NCI-H2227 (cell line): Measurements from ENCODE around the gene TFDP2.
"Not testable (repeated sequence)": the region's sequence is repeated elsewhere in the genome, so short reads cannot be mapped to it uniquely, and the experiment has no call there.

Source experiments
- DNase-seq: peaks from one replicate; lab custom pipeline; 2025; ENCODE audit not compliant: unreplicated experiment; lab: John Stamatoyannopoulos, UW

TFDP2 gene, protein sequence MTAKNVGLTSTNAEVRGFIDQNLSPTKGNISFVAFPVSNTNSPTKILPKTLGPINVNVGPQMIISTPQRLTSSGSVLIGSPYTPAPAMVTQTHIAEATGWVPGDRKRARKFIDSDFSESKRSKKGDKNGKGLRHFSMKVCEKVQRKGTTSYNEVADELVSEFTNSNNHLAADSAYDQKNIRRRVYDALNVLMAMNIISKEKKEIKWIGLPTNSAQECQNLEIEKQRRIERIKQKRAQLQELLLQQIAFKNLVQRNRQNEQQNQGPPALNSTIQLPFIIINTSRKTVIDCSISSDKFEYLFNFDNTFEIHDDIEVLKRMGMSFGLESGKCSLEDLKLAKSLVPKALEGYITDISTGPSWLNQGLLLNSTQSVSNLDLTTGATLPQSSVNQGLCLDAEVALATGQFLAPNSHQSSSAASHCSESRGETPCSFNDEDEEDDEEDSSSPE

GRCh38 chr3:142148792-142149672 is at the start of gene TFDP2:
Gene TFDP2 (minus strand): TSS chr3:142149544. CDS start chr3:142101749, 47,795 bp downstream.
- DNase-seq = peak; percentile 91

- DNase-seq = no peak
Measured at GRCh38 chr3:142188846-142189245, 39.5 kb upstream of the TFDP2 start.

DNA sequence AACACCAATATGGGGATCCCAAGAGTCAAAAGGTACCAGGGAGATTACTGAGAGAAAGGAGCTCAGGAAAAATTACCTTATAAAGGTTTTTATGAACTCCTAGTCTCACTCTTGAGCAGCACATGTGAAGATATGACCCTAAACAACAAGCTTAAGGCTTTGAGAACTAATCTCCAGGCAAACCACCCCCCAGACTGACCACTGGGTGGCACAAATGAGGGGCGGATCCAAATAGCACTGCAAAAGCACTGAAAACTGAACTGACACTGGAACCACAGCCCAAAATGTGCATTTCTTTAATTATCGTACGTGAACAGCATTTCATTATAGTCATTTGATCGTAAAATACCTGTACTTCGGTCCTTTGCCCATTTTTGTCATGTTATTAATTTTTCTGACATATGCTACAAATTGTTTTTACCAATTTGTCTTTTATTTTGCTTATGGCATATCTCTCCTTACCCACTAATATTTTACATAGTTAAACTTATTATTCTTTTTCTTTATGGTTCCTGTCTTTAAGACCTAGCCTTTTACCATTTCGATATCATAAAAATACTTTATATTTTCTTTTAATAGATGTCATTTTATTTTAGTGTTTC is 31.5 kb upstream of the TFDP2 start:
- peak; percentile 21 for DNase-seq

DNA sequence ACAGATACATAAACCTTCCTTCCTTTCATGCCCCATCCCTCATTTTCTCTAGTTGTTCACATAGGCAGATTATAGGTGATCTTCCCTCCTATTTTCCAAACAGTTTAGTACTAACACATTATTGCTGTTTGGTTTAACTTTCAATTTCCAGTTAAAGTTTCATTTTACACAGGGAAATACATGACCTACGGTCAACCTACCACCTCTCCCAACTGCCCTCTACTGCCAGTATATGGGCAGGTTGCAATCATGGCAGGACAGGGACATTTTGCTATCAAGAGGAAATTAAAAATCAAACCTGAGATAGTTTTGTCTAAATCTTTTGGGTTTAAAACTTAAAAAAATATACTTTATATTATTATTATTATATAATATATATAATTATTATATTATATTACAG is 26.1 kb upstream of the TFDP2 start:
- DNase-seq = no peak

DNA sequence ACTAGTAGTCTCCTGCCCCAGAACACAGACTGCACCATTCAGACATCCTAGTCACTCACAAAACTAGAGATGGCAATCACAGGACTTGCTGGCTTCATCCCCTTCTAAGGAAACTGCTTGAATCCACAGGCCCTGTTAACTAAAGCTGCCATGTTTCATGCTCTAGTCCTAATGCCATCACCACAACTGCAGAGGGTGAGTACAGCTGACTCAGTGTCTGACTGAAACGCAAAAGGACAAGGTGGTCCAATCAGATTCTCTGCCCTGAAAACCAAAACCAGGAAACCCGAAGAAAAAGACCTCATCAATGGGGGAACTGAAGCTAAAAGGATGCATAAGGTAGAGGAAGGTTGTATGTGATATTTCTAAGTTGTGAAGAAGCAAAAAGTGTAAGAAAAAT is 25.2 kb upstream of the TFDP2 start:
- no peak for DNase-seq

DNA sequence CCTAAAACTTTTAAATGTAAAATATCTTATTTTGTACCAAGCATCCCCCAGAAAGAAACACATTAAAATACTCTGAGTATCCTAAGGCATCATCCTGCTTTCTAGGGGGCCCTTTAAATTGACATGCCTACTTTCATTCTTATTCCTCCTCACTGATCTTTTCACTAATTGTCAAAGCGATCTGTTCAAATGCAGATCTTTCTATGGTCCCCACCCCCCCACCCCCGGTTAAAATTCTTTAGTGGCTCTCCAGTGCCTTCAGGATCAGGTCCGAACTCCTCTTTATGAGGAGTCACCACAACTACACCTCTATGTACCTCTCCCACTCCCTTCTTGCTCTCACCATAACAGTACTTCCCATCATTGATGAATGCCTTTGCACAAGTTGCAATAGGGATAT is 19.2 kb upstream of the TFDP2 start:
- DNase-seq = no peak

DNA sequence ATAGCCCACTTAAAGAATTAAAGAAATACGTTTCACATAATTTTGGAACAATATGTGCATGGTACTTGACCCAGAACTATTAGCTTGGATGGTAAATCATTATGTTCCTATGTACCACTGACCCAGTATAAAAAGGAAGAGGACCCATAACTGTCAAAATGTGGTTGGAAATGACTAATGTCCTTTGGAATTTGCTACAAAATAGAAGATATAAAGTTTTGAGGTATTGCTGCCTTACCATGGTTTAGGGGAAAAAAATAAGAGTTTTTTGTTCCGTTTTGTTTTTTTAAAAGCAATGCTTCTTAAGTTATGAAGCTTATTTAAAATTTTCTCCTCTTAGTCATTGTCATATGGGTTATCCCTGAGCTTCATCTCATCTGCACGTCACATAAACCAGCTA is 15.8 kb upstream of the TFDP2 start:
- DNase-seq = no peak

DNA sequence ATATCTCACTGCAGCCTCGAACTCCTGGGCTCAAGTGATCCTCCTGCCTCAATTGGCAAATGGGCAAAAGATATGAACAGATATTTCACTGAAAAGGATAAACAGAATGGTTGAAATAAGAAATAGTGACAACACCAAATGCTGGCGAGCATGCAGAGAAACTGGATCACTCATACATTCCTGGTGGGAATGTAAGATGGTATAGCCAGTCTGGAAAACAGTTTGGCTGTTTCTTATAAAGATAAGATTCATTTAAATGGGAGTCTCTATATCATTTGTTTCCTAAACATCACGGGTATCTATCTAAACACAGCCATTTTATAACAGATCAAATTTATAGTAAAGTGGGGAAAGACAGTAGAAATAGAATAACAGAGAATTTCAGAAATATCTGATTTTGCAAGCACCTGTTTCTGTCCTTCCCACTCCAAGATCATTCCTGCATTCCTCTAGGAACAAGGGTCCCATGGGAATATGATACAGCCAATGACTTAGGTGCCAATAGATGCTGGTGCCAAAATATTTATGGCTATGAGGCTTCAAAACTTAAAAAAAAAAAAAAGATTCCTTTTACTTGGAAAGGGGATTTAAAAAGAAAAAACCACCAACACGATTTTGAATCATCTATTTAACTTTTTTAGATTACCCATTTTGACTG is 9.9 kb upstream of the TFDP2 start:
- no peak for DNase-seq

- no peak for DNase-seq
Measured at GRCh38 chr3:142154186-142154585, 4.8 kb upstream of the TFDP2 start.

- DNase-seq = peak; percentile 0
Measured at GRCh38 chr3:142152384-142152783, 3.0 kb upstream of the TFDP2 start.

GRCh38 chr3:142151828-142152227 is 2.5 kb upstream of the TFDP2 start:
- no peak for DNase-seq

GRCh38 chr3:142151240-142151639 is 1.9 kb upstream of the TFDP2 start:
- DNase-seq = no peak

DNA sequence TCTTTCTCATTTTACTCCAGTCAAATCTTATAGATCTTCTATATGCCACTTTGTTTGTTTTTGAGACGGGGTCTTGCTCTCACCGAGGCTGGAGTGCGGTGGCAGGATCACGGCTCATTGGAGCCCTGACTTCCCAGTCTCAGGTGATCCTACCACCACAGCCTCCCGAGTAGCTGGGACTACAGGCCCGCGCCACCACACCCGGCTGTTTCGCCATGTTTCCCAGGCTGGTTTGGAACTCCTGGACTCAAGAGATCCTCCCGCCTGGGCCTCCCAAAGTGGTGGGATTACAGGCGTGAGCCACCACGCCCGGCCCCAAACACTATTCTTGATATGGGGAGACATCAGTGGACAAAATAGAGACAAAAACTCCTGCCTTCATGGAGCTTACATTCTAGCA is 927 bp upstream of the TFDP2 start:
- DNase-seq = no peak

DNA sequence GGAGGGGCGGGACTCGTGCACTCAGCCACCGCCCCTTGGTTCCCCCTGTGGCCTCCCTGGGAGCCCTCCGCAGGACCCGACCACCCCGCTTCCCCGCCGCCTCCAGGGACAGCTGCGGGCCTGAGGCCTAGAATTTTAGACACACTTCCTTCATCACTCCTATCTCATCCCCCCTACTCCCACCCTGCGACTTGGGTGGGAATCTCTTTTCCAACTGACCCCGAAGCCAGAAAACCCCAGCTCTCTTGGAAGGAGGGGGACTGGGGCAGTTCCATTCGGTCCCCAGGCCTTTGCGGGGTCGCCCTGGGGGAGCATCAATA is 289 bp upstream of the TFDP2 start:
- DNase-seq = no peak

DNA sequence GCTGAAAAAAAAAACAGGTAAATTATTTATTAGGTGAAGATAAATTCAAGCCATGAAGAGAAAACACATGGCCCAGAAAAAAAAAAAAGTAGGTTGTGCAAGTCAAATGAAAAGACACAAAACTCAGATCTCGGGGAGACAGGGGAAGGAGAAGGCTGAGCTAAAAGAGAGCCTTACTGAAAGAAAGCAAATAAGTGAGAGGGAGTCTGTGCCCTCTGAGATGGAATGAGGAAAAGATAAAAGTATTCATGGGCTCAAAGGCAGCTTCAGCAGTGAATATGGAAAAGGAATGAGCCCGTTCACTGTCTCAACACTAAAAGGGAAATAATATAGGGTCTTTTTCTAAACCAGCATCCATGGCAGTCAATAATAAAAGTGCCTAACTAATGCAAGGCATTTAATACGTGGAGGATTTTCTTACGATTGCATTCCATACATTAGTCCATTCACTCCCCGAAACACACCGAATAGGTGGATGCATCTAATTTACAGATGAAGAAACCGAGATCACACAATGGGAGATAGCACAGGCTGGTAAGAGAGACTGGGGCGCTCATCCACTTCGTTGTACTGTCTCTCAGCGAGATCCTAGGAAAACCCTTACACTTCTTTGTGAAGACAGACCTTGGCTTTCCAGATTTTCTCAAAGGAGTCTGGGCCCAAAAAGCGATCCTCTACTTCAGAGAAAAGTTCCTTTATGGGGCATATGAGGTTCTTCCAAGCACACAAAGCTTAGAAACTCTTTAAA is 1.1 kb downstream of the TFDP2 start:
- peak; percentile 2 for DNase-seq

DNA sequence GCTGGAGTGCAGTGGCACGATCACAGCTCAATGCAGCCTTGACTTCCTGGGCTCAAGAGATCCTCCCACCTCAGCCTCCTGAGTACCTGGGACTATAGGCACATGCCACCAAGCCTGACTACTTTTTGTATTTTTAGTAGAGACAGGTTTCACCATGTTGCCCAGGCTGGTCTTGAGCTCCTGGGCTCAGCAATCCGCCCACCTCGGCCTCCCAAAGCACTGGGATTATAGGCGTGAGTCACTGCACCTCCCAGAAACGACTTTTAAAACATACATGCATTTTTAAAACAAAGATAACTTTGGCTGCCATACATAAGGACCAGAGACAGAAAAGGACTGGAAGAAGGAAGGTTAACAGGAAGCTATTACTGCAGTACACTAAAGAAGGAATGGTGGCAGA is 4.8 kb downstream of the TFDP2 start:
- DNase-seq = not testable (repeated sequence)

GRCh38 chr3:142140608-142141285 is 8.6 kb downstream of the TFDP2 start:
- not testable (repeated sequence) for DNase-seq

DNA sequence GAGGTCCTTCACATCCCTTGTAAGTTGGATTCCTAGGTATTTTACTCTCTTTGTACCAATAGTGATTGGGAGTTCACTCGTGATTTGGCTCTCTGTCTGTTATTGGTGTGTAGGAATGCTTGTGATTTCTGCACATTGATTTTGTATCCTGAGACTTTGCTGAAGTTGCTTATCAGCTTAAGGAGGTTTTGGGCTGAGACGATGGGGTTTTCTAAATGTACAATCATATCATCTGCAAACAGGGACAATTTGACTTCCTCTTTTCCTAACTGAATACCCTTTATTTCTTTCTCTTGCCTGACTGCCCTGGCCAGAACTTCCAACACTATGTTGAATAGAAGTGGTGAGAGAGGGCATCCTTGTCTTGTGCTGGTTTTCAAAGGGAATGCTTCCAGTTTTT is 12.3 kb downstream of the TFDP2 start:
- DNase-seq = not testable (repeated sequence)

- DNase-seq = no peak
Measured at GRCh38 chr3:142134799-142135325, 14.5 kb downstream of the TFDP2 start.
